MCF 10A (cell line): ENCODE results near the gene GBA2. TPM values are rescaled to one million over a fixed set of nuclear protein-coding genes. Genes with fewer than 3 reads are reported as not detected.

Experiments
- BruUV-seq: library from RNA; stranded (reverse); fragments of 400-500 nt; replicated peaks from 2 replicates; lab custom pipeline; 2021; lab: Mats Ljungman, UMichigan
- CTCF ChIA-PET: fragments of 300-600 bp; sonication (Branson Sonifier 250); formaldehyde crosslinking; extraction: SDS; loops from one replicate; lab custom pipeline; 2021; ENCODE audit warnings: antibody characterized with exemption, inconsistent platforms; lab: Yijun Ruan, JAX
- POLR2A ChIA-PET: fragments of 300-600, 350-650 bp; sonication (Branson Sonifier 250); formaldehyde crosslinking; extraction: SDS; loops from one replicate; lab custom pipeline; 2020; ENCODE audit warnings: antibody characterized with exemption, inconsistent platforms; lab: Yijun Ruan, JAX
- DNase-seq: peaks from one replicate; pipeline ENCODE4 v3.0.0-alpha.2; 2018; ENCODE audit not compliant: unreplicated experiment
- H3K27ac Mint-ChIP-seq: one replicate; pipeline ENCODE4 v1.8.0; 2022; ENCODE audit warnings: mild to moderate bottlenecking, low read depth, mixed read lengths; ENCODE audit not compliant: unreplicated experiment
- H3K27me3 Mint-ChIP-seq: one replicate; pipeline ENCODE4 v1.8.0; 2022; ENCODE audit warnings: mixed read lengths; ENCODE audit not compliant: insufficient read depth, unreplicated experiment
- H3K36me3 Mint-ChIP-seq: one replicate; pipeline ENCODE4 v1.8.0; 2022; ENCODE audit warnings: mild to moderate bottlenecking, moderate library complexity, mixed read lengths; ENCODE audit not compliant: insufficient read depth, unreplicated experiment
- H3K4me1 Mint-ChIP-seq: one replicate; pipeline ENCODE4 v1.8.0; 2022; ENCODE audit warnings: mixed read lengths; ENCODE audit not compliant: insufficient read depth, unreplicated experiment
- H3K4me3 Mint-ChIP-seq: one replicate; pipeline ENCODE4 v1.8.0; 2022; ENCODE audit warnings: mild to moderate bottlenecking, moderate library complexity, mixed read lengths; ENCODE audit not compliant: unreplicated experiment
- H3K9me3 Mint-ChIP-seq: one replicate; pipeline ENCODE4 v1.8.0; 2022; ENCODE audit warnings: mixed read lengths; ENCODE audit not compliant: unreplicated experiment
- intact Hi-C: fragments of 100-400 bp; cut with micrococcal nuclease; formaldehyde crosslinking; loops from 2 replicates; pipeline ENCODE4 v1.14.1; 2022
- total RNA-seq: library from RNA; stranded (reverse); gene quantifications from 2 replicates; pipeline ENCODE4 v1.2.3, GENCODE V29; 2022
- TF ChIP-seq, protein P1 (sequence below): fragments of 200-600 bp; IDR thresholded peaks from one replicate; pipeline ENCODE4 v1.8.0; 2022; ENCODE audit warnings: antibody characterized with exemption, mild to moderate bottlenecking; ENCODE audit not compliant: unreplicated experiment

GBA2 gene
- total RNA-seq, 1 experiment from 2014 or later: 51.3 TPM

GRCh38 chr9:35725362-35725761 lies 23.7 kb downstream of the GBA2 start:
- POLR2A ChIA-PET: interaction anchor here (0.6 to 15.0 kb wide), 3 partner anchors 20 to 73 kb away, joined by 3 to 284 read pairs (median 5); partner anchors contain the start of genes GBA2 and RGP1
- Mint-ChIP-seq H3K4me3 (no peak overlapping the region), H3K27ac (no peak overlapping the region), H3K27me3 (no peaks in the 10 kb centered on the region), H3K9me3 (no peaks in the 10 kb centered on the region), H3K4me1 (peaks cover 14% of the 10 kb centered on the region), H3K36me3 (peaks cover 59% of the 10 kb centered on the region)
- TF ChIP-seq, protein P1, sequence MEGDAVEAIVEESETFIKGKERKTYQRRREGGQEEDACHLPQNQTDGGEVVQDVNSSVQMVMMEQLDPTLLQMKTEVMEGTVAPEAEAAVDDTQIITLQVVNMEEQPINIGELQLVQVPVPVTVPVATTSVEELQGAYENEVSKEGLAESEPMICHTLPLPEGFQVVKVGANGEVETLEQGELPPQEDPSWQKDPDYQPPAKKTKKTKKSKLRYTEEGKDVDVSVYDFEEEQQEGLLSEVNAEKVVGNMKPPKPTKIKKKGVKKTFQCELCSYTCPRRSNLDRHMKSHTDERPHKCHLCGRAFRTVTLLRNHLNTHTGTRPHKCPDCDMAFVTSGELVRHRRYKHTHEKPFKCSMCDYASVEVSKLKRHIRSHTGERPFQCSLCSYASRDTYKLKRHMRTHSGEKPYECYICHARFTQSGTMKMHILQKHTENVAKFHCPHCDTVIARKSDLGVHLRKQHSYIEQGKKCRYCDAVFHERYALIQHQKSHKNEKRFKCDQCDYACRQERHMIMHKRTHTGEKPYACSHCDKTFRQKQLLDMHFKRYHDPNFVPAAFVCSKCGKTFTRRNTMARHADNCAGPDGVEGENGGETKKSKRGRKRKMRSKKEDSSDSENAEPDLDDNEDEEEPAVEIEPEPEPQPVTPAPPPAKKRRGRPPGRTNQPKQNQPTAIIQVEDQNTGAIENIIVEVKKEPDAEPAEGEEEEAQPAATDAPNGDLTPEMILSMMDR: no peak
- intact Hi-C loops: no loop called here
- DNase-seq: no peak
- no TSS peak for BruUV-seq
- CTCF ChIA-PET: interaction anchor here (0.6 to 10.3 kb wide), 4 partner anchors 10 to 181 kb away, joined by 5 to 136 read pairs (median 5); no protein-coding TSS in a partner anchor

DNA sequence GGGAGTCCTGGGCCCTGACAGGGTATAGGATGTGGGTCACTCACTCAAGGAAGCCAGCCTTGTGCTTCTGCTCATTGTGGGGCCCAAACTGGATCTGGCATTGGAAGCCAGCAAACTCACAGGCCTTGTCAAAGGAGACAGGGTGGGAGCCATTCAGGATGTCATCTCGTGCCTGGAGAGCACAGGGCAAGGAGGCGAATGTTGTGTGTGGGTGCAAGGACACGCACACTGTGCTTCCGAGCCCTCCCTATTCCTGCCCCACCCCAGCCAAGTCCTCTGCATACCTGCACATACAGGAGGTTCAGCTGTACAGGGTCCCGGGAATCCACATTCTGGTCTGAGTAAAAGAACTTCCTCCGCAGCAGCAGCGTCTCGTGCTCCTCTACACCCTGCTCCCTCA lies 25.1 kb downstream of the GBA2 start:
- Mint-ChIP-seq H3K27me3 (no peaks in the 10 kb centered on the region), H3K4me3 (no peak overlapping the region), H3K27ac (no peak overlapping the region), H3K9me3 (no peaks in the 10 kb centered on the region), H3K4me1 (peaks cover 14% of the 10 kb centered on the region), H3K36me3 (peaks cover 73% of the 10 kb centered on the region)
- ChIA-PET CTCF (interaction anchor here (0.7 to 10.3 kb wide), 3 partner anchors 8 to 216 kb away, joined by 3 to 136 read pairs (median 4); partner anchors contain the start of gene CREB3), POLR2A (interaction anchor here (1.7 to 4.1 kb wide), 2 partner anchors 8 to 11 kb away, joined by 4 to 15 read pairs; partner anchors contain the start of genes CREB3 and TLN1)
- intact Hi-C loops: no loop called here
- no TSS peak for BruUV-seq
- no peak for DNase-seq
- TF ChIP-seq, protein P1: no peak

- BruUV-seq: no TSS peak
- H3K27me3 Mint-ChIP-seq: no peaks in the 10 kb centered on the region
- H3K27ac Mint-ChIP-seq: no peak overlapping the region
- DNase-seq: no peak
- CTCF ChIA-PET: interaction anchor here (0.6 to 10.3 kb wide), 4 partner anchors 9 to 216 kb away, joined by 3 to 136 read pairs (median 4); partner anchors contain the start of gene CREB3
- no peak overlapping the region for H3K4me3 Mint-ChIP-seq
- peaks cover 14% of the 10 kb centered on the region for H3K4me1 Mint-ChIP-seq
- intact Hi-C loops: no loop called here
- peaks cover 78% of the 10 kb centered on the region for H3K36me3 Mint-ChIP-seq
- TF ChIP-seq, protein P1: no peak
- POLR2A ChIA-PET: interaction anchor here (1.7 to 4.1 kb wide), 2 partner anchors 8 to 12 kb away, joined by 4 to 15 read pairs; partner anchors contain the start of genes CREB3 and TLN1
- no peaks in the 10 kb centered on the region for H3K9me3 Mint-ChIP-seq
Observed at GRCh38 chr9:35723426-35723825, 25.6 kb downstream of the GBA2 start.

GRCh38 chr9:35719546-35719945 lies 29.5 kb downstream of the GBA2 start:
- Mint-ChIP-seq H3K9me3 (no peaks in the 10 kb centered on the region), H3K36me3 (peaks cover 92% of the 10 kb centered on the region), H3K27me3 (no peaks in the 10 kb centered on the region), H3K4me1 (no peaks in the 10 kb centered on the region), H3K4me3 (no peak overlapping the region), H3K27ac (peak overlapping the region; percentile 4)
- ChIA-PET POLR2A (interaction anchor here (2.0 kb wide), 1 partner anchor 12 kb away, joined by 5 read pairs; the partner anchor contains the start of genes CREB3 and TLN1), CTCF (interaction anchor here (1.9 to 3.5 kb wide), 2 partner anchors 23 kb away, joined by 12 to 24 read pairs; no protein-coding TSS in a partner anchor)
- TF ChIP-seq, protein P1: no peak
- BruUV-seq: TSS peak; percentile 47
- intact Hi-C loops: no loop called here
- DNase-seq: no peak
